Measurements from ENCODE around the gene CLCA1.

DNA sequence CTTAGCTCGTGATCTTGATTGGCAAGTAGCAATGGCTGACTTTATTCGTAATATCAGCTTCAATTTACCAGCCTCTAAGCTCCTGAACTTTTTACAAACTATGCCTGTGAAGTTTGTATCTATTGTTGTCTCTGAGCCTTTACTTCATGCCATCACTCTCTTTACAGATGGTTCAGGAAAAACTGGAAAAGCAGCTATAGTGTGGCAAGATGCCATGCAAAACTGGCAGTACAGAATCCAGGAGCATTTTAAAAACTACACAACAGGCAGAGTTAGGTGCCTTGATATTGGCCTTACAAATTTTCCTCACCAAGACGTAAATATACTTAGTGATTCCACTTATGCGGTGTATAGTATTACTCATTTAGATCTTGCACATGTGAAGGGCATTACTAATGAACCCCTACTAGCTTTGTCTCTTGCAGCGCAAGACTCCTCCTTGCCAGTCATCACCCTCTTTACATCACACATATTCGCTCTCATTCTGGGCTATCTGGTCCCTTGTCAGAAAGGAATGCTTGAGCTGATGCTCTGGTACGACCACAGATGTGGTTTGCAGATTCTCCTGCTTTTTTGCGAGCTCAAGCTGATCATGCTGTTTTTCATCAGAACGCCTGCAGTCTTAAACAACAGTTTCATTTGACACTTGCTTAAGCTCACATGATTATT is 36.3 kb downstream of the CLCA1 start:
- TF ChIP-seq, protein P1, sequence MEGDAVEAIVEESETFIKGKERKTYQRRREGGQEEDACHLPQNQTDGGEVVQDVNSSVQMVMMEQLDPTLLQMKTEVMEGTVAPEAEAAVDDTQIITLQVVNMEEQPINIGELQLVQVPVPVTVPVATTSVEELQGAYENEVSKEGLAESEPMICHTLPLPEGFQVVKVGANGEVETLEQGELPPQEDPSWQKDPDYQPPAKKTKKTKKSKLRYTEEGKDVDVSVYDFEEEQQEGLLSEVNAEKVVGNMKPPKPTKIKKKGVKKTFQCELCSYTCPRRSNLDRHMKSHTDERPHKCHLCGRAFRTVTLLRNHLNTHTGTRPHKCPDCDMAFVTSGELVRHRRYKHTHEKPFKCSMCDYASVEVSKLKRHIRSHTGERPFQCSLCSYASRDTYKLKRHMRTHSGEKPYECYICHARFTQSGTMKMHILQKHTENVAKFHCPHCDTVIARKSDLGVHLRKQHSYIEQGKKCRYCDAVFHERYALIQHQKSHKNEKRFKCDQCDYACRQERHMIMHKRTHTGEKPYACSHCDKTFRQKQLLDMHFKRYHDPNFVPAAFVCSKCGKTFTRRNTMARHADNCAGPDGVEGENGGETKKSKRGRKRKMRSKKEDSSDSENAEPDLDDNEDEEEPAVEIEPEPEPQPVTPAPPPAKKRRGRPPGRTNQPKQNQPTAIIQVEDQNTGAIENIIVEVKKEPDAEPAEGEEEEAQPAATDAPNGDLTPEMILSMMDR (conservative IDR thresholded peaks at IDR 0.05; ENCODE audit: low read depth, low read length), result no peak
- TF ChIP-seq EZH2 (IDR thresholded peaks at IDR 0.05; ENCODE audit: borderline replicate concordance, low read depth, low read length, poor library complexity, severe bottlenecking), result no peak
